Inflammatory macrophage (primary cell): ENCODE measurements around the gene F9.

ENCODE experiments used
- DNase-seq, 2 donors: peaks; one replicate each; pipeline ENCODE4 v3.0.0-alpha.2; 2020 to 2022

The F9 gene

GRCh38 chrX:139600105-139600504 lies 69.6 kb downstream of the F9 start:
- DNase-seq = no peak
